ENCODE data around the gene SEPSECS.
A peak's percentile ranks its signal among the peaks of the same experiment; 100 is the strongest.

The SEPSECS gene

DNA sequence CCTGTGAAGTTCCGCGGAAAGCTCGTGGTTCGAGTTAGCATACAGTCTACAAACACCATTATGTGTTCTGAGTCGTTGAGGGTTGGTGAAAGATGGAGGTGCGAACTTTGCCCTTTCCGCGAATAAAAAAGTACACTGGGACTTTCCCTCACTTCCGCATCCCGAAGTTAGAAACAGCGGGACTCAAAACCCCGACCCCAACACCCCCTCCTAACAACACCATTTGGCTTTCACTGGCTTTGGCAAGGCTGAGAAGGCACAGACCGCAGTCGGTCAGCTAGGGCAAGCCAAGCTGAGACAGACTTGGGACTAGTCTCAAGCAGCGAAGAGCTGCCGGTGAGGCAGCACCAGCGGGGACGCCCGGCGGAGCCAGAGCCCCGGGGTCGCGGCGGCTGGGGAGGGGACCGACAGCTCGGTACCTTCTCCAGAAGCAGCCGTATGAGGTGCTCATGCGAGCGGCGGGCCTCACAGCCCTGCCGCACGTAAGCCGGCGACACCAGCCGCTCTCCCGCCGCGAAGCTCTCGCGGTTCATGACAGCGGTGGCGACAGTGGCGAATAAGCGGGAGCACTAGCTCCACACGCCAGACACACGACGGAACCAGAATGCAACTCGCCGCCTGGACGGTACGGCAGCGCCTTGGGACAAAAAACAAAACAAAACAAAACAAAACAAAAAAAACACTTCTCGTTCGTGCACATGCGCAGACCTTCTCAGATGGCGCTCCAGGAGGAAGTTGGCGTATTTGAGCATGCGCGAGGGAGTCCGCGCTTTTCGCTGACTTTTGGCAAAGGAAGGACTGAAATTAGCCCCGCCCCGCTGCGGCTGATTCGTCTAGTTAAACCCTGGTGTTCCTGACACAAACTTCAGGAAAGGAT lies at the start of gene SEPSECS:
Gene SEPSECS, minus strand, starts transcription at position 613 of the 877 bp plus-strand sequence. Its CDS starts 80 bp downstream, at position 533.
- peak; percentile 95 for DNase-seq

DNA sequence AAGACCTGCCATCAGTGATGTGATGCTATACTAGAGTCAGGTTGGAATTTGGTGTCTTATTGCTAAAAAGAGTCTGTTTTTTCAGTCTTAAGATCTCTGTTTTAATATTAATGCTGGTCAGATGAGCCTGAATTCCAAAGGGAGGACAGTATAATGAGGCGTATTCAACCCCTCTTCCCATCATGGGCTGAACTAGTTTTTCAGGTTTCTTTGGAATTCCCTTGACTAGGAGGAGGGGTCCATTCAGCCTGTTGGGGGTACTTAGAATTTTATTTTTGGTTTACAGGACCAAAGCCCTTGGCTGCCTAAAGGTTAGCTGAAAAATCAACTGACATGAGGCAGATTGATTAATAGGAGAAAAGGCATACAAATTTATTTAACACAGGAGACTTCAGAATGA lies 49.5 kb upstream of the SEPSECS start:
- no peak for DNase-seq

DNA sequence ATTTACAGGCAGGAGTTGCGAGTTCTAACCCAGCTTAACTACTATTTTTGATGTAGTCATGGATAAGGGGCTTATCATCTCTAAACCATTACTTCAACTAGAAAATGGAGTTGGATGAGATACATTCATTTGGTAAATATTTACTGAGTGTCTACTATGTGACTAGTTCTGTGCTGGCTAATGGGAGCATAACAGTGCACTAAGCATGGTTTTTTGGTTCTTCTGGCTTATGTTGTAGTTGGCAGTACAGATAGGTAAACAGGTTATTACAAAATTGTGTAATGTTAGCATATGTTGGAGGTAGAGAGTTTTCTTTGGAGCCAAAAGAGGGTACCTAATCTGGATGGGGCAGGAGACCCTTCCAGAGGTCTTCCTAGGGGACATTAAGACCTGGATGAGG lies 47.7 kb upstream of the SEPSECS start:
- no peak for DNase-seq

DNA sequence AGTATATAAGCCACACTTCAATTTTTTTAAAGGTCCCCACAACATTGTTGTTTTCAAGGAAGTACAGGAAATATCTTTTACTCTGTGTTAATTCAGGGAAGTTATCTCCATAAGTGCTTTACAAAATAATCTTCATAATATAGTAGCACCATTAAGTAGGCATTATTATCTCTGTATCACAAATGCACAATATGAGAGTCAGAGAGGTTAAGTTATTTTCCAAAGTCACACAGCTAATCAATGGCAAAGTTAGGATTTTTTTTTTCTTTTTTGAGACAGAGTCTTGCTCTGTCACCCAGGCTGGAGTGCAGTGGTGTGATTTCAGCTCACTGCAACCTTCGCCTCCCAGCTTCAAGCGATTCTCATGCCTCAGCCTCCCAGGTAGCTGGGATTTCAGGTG lies 38.5 kb upstream of the SEPSECS start:
- no peak for DNase-seq

DNA sequence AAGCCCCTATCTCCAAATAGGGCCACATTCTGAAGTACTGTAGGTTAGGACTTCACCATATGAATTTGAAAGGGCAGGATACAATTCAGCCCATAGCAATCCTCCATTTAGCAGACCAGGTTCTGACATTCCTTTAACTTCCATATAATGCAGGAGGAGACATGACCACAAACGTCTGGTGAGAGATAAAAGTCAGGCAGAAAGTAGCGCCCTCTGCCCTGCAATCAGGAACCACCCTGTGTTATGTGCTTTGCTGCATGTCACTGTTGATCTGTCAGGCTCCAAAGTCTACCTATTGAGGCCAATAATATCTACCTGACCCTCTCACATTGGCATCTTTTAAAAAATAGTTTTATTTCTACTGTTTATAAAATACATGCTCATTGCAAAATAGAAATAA lies 30.2 kb upstream of the SEPSECS start:
- DNase-seq: no peak

DNA sequence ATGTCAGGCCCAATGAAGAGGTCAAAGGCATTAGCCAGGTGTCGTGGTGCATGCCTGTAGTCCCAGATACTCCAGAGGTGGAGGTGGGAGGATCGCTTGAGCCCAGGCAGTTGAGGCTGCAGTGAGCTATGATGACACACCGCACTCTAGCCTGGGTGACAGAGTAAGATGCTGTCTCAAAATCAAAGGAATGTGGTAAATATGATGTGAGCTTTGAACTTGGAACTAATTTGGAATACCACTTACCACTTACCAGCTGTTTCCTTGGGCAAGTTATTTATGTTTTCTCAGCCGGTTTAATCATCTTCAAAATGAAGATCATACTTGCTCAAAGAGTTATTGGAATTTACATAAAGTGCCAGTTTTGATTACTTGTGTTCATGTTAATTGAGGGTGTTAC lies 23.8 kb upstream of the SEPSECS start:
- no peak for DNase-seq

DNA sequence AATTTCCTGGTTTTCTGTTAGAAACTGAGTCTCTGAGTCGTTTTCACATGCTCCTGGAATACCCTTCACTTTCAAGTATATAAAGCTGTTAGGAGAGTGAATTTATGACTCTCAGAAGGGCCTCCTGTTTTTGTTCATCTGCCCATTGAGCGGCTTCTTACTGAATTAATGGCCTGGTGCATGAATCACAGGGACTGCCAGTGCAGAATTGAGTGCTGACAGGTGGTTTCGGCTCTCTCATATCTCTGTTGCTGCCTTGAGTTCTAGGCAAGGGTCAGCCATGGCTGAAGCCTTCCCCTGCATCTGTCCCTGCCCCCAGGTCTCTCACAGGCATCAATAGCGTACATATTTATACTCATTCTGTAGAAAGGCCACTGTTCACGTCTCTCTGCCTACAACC lies 22.7 kb upstream of the SEPSECS start:
- no peak for DNase-seq

DNA sequence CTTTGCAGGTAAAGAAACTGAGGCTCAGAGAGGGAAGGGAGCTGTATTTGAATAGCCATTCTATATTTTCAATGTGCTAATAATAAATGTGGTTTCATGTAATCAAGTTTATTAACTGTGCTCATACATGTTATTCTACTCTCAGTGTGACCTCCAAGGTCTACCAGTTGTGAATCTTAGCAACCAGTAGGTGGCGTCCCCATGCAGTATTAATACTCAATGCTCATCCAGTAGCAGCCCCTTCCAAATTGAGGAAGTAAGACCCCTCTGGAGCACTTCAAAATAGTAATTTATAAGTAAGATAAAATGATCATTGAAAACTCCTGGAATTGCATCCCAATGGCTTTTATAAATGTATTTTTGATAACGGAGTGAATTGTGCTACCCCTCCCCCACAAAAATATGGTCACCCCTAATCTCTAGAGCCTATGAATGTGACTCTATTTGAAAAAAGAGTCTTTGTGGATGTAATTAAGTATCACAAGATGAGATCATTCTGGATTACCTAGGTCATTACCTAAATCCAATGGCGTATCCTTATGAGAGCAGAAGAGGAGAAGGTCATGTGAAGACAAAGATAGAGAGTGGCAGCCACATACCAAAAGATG lies 20.4 kb upstream of the SEPSECS start:
- DNase-seq: peak; percentile 32

DNA sequence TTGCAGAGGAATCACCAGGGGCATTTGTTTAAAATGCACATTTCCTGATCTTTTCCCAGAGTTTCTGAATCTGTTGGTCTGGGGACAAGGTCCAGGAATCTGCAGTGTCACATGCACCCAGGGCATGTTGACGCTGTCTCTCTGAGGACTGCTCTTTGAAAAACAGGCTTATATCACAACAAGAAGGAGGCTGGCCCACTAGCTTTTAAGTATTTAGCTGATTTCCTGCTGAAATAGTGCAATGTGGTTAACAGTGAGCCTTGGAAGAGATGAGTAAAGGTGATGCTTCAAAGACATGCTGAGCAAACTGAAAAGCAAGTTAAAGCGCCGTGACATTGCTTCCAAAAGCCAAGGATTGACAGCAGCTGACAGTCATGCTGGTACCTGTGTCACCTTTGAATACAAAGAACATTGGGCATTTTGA lies 18.6 kb upstream of the SEPSECS start:
- no peak for DNase-seq

DNA sequence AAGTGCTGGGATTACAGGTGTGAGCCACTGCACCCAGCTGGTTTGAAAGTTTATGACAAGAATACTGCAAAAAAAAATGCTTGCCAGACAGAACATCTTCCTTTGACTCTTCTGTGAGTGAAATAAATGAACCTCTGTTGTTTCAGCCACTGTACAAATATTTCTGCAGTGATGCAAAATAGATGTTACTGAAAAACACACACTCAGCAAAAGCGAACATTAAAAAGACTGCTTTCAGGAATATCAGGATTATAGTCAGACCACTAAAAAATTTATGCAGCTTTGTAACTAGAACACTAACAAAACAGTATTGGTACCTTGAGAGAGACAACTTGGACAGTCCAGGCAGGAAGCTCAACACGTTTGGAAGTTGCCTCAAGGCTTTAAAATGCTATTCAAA lies 16.9 kb upstream of the SEPSECS start:
- DNase-seq: no peak

DNA sequence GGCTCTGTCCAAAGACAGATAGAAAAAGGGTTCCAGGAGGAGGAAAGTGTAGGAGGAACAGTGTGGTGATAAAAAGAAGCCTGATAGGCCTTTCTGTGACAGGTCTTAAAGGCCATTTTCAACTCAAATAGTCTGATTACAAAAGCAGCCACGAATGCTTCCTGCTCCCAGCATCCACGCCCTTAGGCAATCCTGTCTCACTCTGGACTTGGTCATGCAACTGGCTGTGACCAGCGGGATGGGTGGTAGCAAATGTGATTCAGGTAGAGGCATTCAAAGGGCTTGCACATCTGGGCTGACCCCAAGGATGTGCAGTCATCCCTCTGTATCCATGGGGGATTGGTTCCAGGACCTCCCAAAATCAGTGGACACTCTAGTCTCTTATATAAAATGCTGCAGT lies 14.4 kb upstream of the SEPSECS start:
- no peak for DNase-seq

DNA sequence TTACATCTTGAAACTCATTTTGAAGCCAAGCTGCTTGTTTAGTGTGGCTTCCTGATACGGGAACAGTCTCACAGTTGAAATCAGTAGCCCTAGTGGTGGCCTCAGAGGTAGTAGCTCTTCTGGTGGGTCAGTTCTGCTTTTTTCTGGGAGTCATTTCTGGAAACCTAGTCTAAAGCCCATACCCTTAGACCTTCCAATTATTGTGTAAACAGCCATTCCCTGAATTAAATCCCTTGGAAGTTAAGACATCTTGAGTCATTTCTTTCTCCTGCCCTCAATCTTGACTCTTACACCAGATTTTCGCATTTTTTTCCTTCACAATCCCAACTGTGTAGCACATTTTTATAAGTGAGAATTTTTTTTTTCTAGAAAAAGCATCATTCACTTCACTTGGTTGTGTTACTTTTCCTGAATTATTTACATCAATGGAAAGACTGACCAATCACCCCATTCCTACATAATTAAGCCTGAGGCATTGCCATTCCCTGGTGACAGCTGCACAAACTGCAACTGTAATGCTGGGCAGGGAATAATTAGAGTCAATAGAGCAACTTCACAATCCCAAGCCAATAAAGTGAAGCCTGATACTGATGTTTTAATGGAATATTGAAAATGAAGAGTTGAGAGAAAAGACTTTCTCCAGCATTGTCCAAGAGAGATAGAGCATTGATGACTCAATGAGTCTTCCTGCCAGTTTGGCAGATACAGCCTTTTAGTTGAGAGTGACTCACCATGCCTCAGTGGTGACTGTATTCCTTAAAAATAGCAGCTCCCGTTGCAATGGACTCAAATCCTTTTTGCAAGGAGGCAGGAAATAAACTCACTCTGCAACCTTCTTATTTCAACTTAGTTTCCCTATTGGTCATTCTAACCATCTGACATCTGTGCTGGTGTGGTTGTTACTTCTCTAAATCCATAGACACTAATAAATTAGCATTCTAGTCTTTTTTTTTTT lies 13.0 kb upstream of the SEPSECS start:
- peak; percentile 46 for DNase-seq

DNA sequence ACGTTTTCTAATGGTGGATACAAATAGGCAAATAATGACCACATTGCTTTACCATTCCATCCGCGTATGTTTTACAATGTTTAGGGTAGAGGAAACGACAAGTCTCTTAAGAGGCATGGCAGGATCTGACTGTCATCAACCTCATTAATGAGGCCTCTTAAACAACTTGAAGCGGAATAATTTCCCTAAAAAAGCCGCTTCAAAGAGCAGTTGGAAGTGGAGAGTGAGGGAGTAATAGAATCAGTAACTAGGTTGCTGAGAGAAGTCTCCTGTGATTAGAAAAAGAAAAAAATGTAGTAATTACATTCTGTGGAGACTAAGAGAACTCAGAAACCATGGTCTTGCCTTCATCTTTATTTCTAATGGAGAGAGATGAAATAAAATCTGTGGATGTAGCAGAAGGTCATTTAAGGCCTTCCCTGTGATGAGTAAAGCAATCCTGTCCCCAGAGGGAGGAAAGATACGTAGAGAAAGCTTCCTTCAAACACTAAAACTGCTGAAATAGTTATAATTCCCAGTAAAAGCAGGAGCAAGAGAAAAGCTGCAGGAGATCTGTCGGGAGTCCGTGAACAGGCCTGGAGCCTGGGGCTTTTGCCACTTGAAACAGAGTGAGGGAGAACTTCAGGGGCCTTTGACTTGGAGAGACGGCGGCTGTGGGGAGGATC lies 11.1 kb upstream of the SEPSECS start:
- no peak for DNase-seq

DNA sequence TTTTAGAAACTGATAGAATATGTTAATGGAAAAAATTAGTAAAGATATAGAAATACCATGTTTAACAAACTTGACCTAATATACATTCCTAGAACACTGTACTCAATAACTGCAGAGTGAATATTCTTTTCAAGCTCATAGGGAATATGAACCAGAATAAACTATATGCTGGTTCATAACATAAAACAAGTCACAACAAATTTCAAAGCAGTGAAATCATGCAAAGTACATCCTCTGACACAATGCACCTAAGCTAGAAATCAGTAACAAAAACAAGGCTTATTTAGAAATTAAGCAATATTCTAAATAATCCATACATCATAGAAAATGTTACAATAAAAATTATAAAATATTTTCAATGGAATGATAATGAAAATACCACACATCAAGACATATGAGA lies 9.2 kb upstream of the SEPSECS start:
- DNase-seq: no peak

DNA sequence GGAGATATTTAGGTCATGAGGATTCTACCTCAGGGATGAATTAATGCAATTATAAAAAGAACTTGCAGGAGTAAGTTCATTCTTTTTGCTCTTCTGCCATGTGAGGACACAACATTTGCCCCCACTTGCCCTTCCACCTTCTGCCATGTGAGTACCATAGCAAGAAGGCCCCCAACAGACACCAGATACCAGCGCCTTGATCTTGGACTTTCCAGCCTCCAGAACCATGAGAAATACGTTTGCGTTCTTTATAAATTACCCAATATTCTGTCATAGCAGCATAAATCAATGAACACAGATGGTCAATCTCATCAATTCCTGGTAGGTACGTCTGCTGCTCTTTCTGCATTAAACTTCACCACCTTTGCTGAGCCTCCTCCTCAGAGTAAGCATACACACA lies 5.7 kb upstream of the SEPSECS start:
- DNase-seq: no peak

DNA sequence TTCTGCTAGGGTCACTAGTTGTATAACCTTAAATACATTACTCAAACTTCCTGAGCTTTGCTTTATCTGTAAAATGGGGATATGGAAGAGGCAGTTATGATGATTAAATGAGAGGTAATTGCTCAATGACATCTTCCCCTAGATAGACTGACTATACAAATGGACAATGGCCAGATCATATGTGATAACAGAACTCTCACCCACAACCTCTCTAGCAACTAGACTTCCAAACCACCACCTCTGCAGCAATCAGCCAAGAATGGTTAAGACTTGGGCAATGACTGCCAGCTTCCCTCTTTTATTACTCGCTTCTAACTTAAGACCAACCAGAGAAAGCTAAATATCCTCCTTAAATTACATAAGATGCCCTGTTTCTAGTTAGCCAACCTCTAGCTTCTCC lies 2.9 kb upstream of the SEPSECS start:
- no peak for DNase-seq

DNA sequence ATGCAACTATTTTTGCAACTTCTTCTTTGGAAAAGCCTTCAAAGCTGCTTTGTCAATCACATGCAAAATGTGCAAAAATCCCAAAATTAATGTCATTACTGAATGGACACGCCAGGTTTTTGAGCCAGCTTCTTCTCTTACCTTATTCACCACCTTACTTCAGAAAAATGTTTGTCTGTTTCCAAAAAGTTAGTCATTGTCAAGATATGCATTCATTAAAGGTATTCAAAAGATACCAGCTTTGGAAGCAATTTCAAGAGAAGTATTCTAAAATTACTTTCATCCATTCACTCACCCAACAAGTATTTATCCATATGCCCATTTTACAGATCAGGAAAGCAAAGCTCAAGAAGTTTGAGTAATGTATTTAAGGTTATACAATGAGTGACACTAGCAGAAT lies 2.3 kb upstream of the SEPSECS start:
- DNase-seq: no peak

DNA sequence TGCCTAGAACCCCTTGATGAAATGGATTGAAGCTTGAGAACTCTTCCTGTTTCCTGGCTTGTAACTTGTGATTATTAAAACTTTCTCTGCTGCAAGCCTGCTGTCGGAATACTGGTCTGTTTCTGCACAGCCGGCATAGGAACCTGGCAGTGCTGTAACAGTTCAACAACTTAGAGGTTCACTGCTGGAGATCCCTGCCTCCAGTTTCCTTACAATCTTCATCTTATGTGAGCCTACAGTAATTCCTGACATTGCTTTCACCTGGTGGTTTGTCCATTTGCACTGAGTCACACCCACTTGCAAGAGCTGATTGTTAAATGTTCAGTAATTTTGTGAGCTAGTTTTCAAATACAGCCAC lies 1.3 kb upstream of the SEPSECS start:
- DNase-seq: no peak

DNA sequence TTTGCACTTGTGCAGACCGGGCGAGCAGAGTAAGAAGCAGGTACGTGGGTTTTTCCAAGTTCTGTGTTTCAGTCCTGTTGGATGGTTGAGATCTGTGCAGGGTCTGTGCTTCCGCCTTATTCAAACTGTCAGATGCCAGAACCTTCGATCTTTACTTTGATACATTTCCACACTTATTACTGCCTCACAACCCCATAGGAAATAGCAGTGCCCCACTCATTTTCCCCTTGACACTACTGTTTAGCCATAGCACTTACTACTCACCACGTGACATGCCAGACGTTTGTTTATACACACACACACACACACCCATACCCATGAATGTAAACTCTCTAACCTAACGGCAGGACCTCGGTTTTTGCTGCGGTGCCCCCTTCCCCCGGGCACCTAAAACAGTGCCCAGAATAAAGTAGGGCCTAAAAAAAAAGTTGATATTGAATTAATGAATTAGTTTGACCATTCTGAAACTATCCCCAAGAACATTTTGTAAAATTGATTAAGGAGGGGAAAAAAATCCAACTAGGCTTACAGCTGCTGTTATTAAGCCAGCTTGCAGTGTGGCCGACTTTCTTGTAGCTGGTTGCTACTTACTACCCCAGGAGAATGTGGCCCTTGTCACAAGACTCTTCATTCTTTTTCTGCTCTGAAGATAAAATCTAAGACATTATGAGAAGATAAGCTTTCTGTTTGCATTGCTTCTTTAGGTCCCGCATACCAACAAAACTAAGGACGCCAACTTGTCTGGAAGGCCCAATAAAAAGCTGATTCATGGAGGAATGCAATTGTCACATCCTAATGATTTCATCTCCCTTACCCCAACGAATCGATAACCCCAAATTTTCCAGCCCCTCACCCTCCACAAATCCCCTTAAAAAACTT lies 704 bp upstream of the SEPSECS start:
- no peak for DNase-seq

DNA sequence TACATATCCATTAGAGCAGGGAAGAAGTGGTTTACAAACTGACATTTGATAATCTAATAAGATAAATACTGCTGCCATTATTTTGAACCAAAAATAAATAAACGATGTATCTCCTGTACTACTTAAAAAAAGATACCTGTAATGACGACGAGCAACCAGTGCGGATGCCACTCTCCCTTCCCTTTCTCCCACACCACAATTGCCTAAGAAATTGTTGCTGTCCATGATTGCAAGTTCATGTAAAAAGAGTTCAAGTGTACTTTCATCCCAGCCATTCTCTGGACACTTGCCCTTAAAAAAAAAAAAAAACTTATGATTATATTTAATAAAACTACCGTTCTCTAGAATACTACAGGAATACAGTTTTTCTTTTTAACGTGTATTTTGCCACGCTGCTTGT lies 1.4 kb downstream of the SEPSECS start:
- no peak for DNase-seq

DNA sequence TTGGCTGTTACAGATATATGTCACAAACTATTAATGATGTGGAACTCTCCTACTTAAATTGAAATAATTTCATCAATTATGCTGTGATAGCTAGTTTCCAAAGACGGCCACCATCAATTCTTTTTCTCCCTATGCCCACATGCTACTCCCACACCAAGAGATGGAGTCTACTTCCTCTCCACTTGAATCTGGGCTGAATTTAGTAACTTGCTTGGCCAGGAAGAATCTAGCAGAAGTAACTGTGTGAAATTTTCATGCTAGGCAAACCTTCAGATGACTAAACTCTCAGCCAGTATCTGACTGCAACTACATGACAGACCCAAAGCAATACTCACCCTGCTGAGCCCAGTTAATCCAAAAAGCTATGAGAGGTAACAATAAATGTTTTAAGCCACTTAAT lies 3.2 kb downstream of the SEPSECS start:
- no peak for DNase-seq

DNA sequence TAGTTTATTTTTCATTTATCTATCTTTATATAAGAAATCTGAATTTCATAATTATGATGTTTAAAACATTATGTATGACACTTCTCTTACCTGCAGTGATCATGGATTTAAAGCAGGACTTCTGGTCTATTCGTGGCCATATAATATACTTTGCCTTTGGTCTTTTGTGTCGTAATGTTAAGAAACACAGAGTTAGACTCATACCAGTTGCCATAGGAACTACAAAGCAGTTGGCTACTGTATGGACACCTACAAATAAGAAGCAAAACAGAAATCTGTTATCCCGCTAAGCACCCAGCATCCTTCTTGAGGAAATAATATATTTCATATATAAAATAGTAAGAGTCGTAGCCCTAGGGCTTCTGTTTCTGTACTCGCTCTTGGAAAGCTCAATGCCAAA lies 4.3 kb downstream of the SEPSECS start:
- DNase-seq: no peak

All from CD4-positive, alpha-beta T cell treated with Interleukin-15 for 1 hour (primary cell).